CD4-positive, alpha-beta T cell (primary cell): ENCODE measurements around the gene ARHGAP31. TPM values are rescaled to one million over a fixed set of nuclear protein-coding genes. Genes with fewer than 3 reads are reported as not detected.

Experiments
- ATAC-seq: fragments of 200-7000 bp; cut with Tn5 transposase; one replicate; pipeline ENCODE4 v1.10.0; 2022; ENCODE audit warnings: mild to moderate bottlenecking; ENCODE audit not compliant: poor library complexity
- CTCF ChIA-PET: fragments of 350-600 bp; sonication (Branson Sonifier 250); formaldehyde crosslinking; loops from one replicate; lab custom pipeline; 2021; ENCODE audit warnings: antibody characterized with exemption, inconsistent platforms; lab: Charles Lee
- POLR2A ChIA-PET: fragments of 350-600 bp; sonication (Branson Sonifier 250); formaldehyde crosslinking; loops from one replicate; lab custom pipeline; 2021; ENCODE audit warnings: antibody characterized with exemption, inconsistent platforms; lab: Charles Lee
- DNase-seq, 14 experiments: peaks; one replicate each; pipeline ENCODE4 v3.0.0-alpha.2; 2013 to 2020; ENCODE audit warnings: mixed read lengths in 2 of 14
- H3K27ac ChIP-seq, 2 donors: one replicate each; pipeline versions ENCODE4 v1.5.1 to v1.7.0; 2013; ENCODE audit warnings: low read length in 2 of 2, low read depth in 1 of 2, mild to moderate bottlenecking in 1 of 2
- H3K27me3 ChIP-seq, 2 experiments: 1 replicate in 1 of 2; 2 replicates in 1 of 2; pipeline versions ENCODE4 v1.6.1 to v1.7.0; 2013; ENCODE audit warnings: low read length in 2 of 2, control low read depth in 1 of 2, mild to moderate bottlenecking in 1 of 2, moderate library complexity in 1 of 2; ENCODE audit not compliant: insufficient read depth in 2 of 2, control insufficient read depth in 1 of 2
- H3K36me3 ChIP-seq: one replicate; pipeline ENCODE4 v1.6.1; 2013; ENCODE audit warnings: low read length, control low read depth; ENCODE audit not compliant: insufficient read depth
- H3K4me1 ChIP-seq: one replicate; pipeline ENCODE4 v1.6.1; 2013; ENCODE audit warnings: low read length, control low read depth; ENCODE audit not compliant: insufficient read depth
- H3K4me3 ChIP-seq: one replicate; pipeline ENCODE4 v1.5.1; 2013; ENCODE audit warnings: mild to moderate bottlenecking, low read length, moderate library complexity
- H3K9me3 ChIP-seq, 2 experiments: 1 replicate in 1 of 2; 2 replicates in 1 of 2; pipeline versions ENCODE4 v1.6.1 to v1.7.0; 2013; ENCODE audit warnings: low read length in 2 of 2, mild to moderate bottlenecking in 2 of 2, control low read depth in 1 of 2, moderate library complexity in 1 of 2; ENCODE audit not compliant: control insufficient read depth in 1 of 2, insufficient read depth in 1 of 2
- H3K27ac Mint-ChIP-seq: one replicate; pipeline ENCODE4 v1.8.0; 2020; ENCODE audit warnings: mixed read lengths
- H3K27me3 Mint-ChIP-seq: one replicate; pipeline ENCODE4 v1.8.0; 2021; ENCODE audit warnings: mixed read lengths
- H3K36me3 Mint-ChIP-seq: one replicate; pipeline ENCODE4 v1.8.0; 2021; ENCODE audit warnings: low read depth, mixed read lengths
- H3K4me1 Mint-ChIP-seq: one replicate; pipeline ENCODE4 v1.8.0; 2021; ENCODE audit warnings: low read depth, mixed read lengths
- H3K4me3 Mint-ChIP-seq: one replicate; pipeline ENCODE4 v1.8.0; 2020; ENCODE audit warnings: mild to moderate bottlenecking, mixed read lengths
- H3K9me3 Mint-ChIP-seq: one replicate; pipeline ENCODE4 v1.8.0; 2020; ENCODE audit warnings: mixed read lengths
- intact Hi-C, 2 experiments: fragments of 100-400 bp; cut with DNase I in 1 of 2; cut with micrococcal nuclease in 1 of 2; formaldehyde crosslinking; loops; one replicate each; pipeline versions ENCODE4 v1.15.1 to v1.9.0; 2023 to 2025; cut with DNase I, micrococcal nuclease
- total RNA-seq, 174 experiments: library from RNA in 2 of 174; stranded (reverse) in 2 of 174; gene quantifications; one replicate each; pipeline ENCODE4 v1.2.3 and lab custom pipeline; 2021 to 2026
- TF ChIP-seq, protein P1 (sequence below): fragments of 200-600 bp; IDR thresholded peaks from one replicate; pipeline ENCODE4 v1.8.0; 2022; ENCODE audit warnings: antibody characterized with exemption, mild to moderate bottlenecking

Gene ARHGAP31
- total RNA-seq, 2 experiments from 2014 or later = 2.4 to 2.9 TPM

DNA sequence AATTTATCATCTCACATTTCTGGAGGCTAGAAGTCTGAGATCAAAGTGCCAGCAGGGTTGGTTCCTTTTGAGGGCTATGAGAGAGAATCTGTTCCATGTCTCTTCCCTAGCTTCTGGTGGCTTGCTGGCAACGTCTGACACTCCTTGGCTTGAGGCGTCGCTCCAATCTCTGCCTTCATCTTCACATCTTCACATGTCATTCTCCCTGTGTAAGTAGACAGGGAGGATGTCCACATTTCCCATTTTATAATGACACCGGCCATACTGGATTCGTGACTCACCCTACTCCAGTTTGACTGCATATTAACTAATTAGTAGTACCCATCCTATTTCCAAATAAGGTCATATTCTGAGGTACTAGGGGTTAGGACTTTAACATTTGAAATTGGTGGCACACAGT lies 17.5 kb upstream of the ARHGAP31 start:
- Histone ChIP-seq H3K4me3 (no peak overlapping the region), H3K4me1 (no peaks in the 10 kb centered on the region), H3K27ac (no peak overlapping the region), H3K27me3 (no peaks in the 10 kb centered on the region), H3K36me3 (no peaks in the 10 kb centered on the region), H3K9me3 (no peaks in the 10 kb centered on the region)
- intact Hi-C loops = loop anchor here (2.0 to 10.0 kb wide), 4 partner anchors 41 to 178 kb away; no protein-coding TSS in a partner anchor
- ATAC-seq = no peak
- no peaks in the 10 kb centered on the region for H3K27me3 Mint-ChIP-seq
- CTCF ChIA-PET = interaction anchor here (2.1 kb wide), 1 partner anchor 77 kb away, joined by 7 read pairs; no protein-coding TSS in a partner anchor
- POLR2A ChIA-PET = interaction anchor here (1.0 to 1.6 kb wide), 2 partner anchors 35 to 46 kb away, joined by 3 to 5 read pairs; no protein-coding TSS in a partner anchor
- H3K27ac Mint-ChIP-seq = no peak overlapping the region
- H3K9me3 Mint-ChIP-seq = no peaks in the 10 kb centered on the region
- no peak overlapping the region for H3K4me3 Mint-ChIP-seq
- DNase-seq = no peak
- peaks cover 20% of the 10 kb centered on the region for H3K4me1 Mint-ChIP-seq
- peaks cover 1% of the 10 kb centered on the region for H3K36me3 Mint-ChIP-seq
- TF ChIP-seq, protein P1, sequence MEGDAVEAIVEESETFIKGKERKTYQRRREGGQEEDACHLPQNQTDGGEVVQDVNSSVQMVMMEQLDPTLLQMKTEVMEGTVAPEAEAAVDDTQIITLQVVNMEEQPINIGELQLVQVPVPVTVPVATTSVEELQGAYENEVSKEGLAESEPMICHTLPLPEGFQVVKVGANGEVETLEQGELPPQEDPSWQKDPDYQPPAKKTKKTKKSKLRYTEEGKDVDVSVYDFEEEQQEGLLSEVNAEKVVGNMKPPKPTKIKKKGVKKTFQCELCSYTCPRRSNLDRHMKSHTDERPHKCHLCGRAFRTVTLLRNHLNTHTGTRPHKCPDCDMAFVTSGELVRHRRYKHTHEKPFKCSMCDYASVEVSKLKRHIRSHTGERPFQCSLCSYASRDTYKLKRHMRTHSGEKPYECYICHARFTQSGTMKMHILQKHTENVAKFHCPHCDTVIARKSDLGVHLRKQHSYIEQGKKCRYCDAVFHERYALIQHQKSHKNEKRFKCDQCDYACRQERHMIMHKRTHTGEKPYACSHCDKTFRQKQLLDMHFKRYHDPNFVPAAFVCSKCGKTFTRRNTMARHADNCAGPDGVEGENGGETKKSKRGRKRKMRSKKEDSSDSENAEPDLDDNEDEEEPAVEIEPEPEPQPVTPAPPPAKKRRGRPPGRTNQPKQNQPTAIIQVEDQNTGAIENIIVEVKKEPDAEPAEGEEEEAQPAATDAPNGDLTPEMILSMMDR = no peak

DNA sequence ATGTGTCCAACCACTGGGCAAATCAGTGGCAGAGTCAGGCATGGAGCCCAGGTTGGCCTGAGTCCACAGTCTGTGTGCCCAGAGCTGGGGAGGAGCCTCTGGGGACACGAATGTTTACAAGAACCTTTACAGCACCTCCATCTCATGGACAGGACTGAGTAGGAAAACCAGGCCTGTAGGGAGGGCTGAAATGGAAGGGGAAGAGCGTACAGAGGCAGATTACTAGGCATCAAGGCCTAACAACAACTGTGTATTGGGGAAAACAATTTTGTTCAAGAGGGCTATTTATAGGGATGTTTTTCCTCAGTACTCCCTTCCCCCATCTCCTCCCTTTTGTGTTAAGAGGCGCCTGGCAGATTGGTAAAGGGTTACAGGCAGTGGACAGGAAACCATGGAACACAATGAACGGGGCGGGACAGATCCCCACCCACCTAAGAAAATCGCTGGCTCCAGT lies 15.1 kb upstream of the ARHGAP31 start:
- Histone ChIP-seq H3K4me1 (no peaks in the 10 kb centered on the region), H3K27me3 (no peaks in the 10 kb centered on the region), H3K9me3 (peaks cover 8 to 10% of the 10 kb centered on the region in 2 experiments), H3K4me3 (no peak overlapping the region), H3K36me3 (no peaks in the 10 kb centered on the region), H3K27ac (no peak overlapping the region)
- H3K27ac Mint-ChIP-seq = no peak overlapping the region
- intact Hi-C loops = loop anchor here (5.0 to 10.0 kb wide), 3 partner anchors 38 to 176 kb away; no protein-coding TSS in a partner anchor
- CTCF ChIA-PET = no interaction called here
- H3K27me3 Mint-ChIP-seq = no peaks in the 10 kb centered on the region
- H3K4me1 Mint-ChIP-seq = peaks cover 20% of the 10 kb centered on the region
- H3K36me3 Mint-ChIP-seq = peaks cover 6% of the 10 kb centered on the region
- peaks cover 7% of the 10 kb centered on the region for H3K9me3 Mint-ChIP-seq
- DNase-seq = no peak
- TF ChIP-seq, protein P1 = no peak
- H3K4me3 Mint-ChIP-seq = no peak overlapping the region
- POLR2A ChIA-PET = interaction anchor here (1.3 kb wide), 1 partner anchor 14 kb away, joined by 4 read pairs; no protein-coding TSS in a partner anchor
- no peak for ATAC-seq

DNA sequence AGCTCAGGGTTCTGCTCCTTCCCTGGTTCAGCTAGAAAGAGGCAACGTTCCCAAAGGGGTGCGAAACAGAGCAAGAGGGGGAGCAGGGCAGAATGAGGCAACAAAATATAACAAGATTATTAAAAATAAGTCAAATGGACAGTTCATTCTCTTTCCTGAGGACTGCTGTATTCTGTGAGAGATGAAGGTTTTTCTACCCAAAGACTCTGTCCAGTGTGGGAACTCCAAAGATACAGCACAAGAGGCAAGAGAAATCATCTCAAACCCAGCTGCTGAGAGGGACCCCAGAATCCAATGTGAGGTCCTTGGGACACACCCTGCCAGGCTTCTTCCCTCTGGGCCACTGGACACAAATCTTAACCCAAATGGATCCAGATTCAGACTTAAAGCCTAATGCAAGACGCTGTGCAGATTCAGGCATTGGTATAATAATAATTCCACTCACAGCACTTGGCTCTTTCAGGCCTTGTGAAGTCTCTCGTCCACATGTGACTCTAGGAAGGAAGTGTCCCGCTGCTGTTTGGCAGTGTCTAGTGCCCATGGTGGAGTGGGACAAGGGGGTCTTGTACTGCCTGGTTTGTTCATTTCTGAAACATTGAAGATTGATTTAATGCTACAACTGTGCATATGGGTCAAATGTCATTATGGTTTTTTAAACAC lies 14.5 kb upstream of the ARHGAP31 start:
- Histone ChIP-seq H3K4me3 (no peak overlapping the region), H3K4me1 (no peaks in the 10 kb centered on the region), H3K36me3 (no peaks in the 10 kb centered on the region), H3K27me3 (no peaks in the 10 kb centered on the region), H3K27ac (no peak overlapping the region), H3K9me3 (peaks cover 8 to 10% of the 10 kb centered on the region in 2 experiments)
- Mint-ChIP-seq H3K9me3 (peaks cover 7% of the 10 kb centered on the region), H3K4me1 (peaks cover 20% of the 10 kb centered on the region), H3K27me3 (no peaks in the 10 kb centered on the region), H3K36me3 (peaks cover 6% of the 10 kb centered on the region), H3K27ac (no peak overlapping the region), H3K4me3 (no peak overlapping the region)
- ChIA-PET POLR2A (interaction anchor here (1.3 kb wide), 1 partner anchor 13 kb away, joined by 4 read pairs; no protein-coding TSS in a partner anchor), CTCF (no interaction called here)
- TF ChIP-seq, protein P1 = no peak
- ATAC-seq = no peak
- no peak for DNase-seq
- intact Hi-C loops = loop anchor here (5.0 to 10.0 kb wide), 3 partner anchors 38 to 175 kb away; no protein-coding TSS in a partner anchor
